ENCODE measurements around the gene CYP26C1.

DNA sequence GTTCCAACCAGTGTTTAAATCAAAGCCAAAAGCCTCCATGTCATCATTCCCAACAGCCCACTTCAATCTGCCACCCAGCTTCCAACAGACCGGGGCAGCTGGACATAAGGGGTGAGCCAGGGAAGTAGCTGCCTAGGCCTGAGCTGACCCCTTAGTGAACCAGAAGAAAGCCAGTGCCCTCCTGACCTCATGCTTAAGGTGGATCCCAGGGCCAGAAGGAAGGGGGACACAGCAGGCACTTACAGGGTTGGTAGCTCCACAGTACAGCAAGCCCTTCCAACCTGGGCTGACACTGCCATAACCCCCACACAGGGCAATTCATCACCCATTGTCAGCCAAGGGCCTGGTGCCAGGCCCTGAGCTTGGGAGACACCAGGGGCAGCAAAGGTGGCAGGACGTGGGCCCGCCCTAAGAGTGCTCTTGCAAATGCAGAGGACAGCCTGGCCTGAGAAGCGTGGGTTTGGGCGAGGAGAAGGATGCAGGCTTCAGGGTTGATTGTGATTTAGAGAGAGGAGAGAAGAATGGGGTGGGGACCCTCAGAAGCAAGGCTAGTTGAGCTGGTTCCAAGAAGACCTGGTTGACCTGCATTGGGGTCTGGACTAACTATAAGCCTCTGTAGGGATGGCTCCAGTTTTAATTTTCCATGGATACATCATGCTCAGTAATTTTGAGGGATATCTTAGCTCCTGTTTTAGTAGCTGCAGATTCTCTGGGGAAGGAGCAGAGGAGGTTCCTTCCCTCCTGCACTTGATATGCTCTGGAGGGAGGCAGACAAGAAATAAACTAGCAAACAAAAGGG is 10.0 kb downstream of the CYP26C1 start:
- TF ChIP-seq POLR2A (IDR thresholded peaks at IDR 0.05) (no peak), CTCF (IDR thresholded peaks at IDR 0.05) (no peak), POLR2AphosphoS5 (IDR thresholded peaks at IDR 0.05) (no peak)
